Posterior cingulate gyrus (tissue), 11 donors: ENCODE measurements around the gene NKIRAS1.
A peak's percentile ranks its signal among the peaks of the same experiment; 100 is the strongest.
"Not testable (repeated sequence)": the region's sequence is repeated elsewhere in the genome, so short reads cannot be mapped to it uniquely, and the experiment has no call there.

Source experiments
- DNase-seq, 10 donors: peaks; one replicate each; pipeline versions ENCODE4 v3.0.0 to v3.0.0-alpha.2; 2020 to 2021; ENCODE audit warnings: mixed read lengths in 3 of 10
- intact Hi-C: fragments of 100-400 bp; cut with DNase I; formaldehyde crosslinking; loops from one replicate; pipeline ENCODE4 v1.15.1; 2023

The NKIRAS1 gene

DNA sequence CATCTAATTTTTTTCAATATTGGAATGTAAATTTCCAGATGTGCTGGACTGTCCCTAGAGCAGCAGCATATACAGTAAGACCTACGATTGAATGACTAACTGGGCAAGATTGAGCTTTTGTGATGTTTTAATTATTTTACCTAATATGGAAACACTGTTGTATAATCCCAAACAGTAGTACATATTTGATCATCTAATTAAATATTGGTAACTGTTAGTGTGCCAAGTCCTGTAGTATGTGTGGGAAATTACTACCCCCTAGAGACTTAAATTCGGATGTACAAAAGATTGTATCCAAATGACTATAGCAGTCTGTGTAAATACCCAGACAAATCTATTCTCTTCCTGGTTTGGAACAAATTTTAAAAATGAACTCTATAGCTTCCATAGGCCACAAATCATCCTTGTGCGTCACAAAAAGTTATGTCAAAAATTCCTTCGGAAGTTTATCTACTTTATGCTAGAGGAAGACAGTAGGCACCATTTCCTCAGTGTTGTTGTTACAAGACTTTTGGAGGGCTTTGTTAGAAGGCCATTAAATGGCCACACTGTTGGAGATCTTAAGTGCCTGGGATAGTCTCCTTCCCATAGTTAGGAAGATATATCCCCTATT, 41.6 kb downstream of the NKIRAS1 start:
- intact Hi-C loops, result no loop called here
- no peak for DNase-seq

DNA sequence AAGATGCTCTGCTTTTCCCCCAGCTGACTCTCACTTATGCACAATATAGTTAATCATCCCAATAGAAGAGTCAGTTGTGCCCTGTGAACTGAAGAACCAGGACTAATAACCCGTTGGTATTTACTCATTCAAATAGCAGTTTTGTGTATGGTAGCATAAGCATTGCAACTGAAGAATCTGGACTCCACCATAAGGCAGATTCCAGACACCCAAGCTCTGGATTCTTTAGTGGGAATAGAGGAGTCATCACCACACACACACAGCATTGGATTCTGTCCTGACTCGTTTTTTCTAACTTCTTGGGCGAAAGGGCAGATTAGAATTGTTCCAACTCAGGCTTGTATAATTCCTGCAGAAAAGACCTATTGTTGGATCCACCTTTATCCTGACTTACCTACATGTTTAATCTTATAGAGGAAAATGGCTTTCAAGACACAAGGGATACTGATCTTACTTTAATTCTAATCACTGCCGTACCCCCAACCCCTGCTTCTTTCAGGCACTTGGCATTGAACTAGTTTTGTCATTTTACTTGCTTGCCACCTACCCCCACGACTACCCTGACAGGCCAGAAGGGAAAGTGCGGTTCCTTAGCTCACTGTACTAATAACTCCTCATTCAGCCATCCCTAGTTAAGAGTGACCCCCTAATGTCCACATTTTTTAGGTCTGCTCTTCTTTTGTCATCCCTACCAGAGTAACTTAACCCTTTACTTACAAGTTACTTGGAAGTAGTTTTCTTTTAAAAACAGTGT, 42.3 kb downstream of the NKIRAS1 start:
- DNase-seq, result no peak
- intact Hi-C loops, result no loop called here

DNA sequence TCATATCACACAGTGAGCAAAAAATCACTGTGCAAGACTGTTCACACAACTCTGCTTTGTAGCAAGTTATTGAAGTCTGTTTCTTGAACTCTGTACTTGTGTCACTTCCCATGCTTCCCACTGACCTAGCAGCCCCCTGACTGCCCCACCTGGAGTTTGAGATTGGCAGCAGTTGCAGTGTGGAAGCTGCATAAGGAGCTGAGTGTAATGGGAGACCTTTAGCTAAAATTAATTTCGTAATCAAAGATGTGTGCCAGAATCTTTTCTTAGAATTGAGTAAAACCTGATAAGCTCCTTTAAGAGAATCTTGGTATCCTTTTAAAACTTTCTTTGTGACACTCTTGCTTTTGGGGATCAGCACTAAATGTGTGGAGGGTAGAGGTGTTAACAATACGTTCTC, 42.8 kb downstream of the NKIRAS1 start:
- intact Hi-C loops, result no loop called here
- DNase-seq, result no peak

DNA sequence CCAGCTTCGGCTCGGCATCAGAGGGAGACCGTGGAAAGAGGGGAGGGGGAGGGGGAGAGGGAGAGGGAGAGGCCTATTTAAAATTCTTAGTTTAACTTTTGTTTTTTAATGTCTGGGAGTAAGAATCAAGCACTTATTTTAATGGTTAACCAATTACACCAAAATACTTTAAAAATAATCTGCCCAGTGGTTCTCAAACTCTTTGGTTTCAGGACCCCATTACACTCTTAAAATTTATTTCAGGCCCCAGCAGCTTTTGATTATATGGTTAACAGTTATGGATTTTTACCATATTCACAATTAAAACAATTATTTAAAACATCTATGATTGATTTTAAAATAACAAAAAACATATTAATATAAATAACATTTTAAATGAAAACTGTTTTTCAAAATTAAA, 44.5 kb downstream of the NKIRAS1 start:
- intact Hi-C loops, result no loop called here
- no peak for DNase-seq

DNA sequence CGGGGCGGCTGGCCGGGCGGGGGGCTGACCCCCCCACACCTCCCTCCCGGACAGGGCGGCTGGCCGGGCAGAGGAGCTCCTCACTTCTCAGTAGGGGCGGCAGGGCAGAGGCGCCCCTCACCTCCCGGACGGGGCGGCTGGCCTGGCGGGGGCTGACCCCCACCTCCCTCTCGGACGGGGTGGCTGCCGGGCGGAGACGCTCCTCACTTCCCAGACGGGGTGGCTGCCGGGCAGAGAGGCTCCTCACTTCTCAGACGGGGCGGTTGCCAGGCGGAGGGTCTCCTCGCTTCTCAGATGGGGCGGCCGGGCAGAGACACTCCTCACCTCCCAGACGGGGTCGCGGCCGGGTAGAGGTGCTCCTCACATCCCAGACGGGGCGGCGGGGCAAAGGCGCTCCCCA, 45.4 kb downstream of the NKIRAS1 start:
- intact Hi-C loops, DNase-seq: not testable (repeated sequence)

DNA sequence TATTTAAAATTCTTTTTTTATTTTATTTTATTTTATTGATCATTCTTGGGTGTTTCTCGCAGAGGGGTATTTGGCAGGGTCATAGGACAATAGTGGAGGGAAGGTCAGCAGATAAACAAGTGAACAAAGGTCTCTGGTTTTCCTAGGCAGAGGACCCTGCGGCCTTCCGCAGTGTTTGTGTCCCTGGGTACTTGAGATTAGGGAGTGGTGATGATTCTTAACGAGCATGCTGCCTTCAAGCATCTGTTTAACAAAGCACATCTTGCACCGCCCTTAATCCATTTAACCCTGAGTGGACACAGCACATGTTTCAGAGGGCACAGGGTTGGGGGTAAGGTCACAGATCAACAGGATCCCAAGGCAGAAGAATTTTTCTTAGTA, 46.1 kb downstream of the NKIRAS1 start:
- intact Hi-C loops, DNase-seq: not testable (repeated sequence)

DNA sequence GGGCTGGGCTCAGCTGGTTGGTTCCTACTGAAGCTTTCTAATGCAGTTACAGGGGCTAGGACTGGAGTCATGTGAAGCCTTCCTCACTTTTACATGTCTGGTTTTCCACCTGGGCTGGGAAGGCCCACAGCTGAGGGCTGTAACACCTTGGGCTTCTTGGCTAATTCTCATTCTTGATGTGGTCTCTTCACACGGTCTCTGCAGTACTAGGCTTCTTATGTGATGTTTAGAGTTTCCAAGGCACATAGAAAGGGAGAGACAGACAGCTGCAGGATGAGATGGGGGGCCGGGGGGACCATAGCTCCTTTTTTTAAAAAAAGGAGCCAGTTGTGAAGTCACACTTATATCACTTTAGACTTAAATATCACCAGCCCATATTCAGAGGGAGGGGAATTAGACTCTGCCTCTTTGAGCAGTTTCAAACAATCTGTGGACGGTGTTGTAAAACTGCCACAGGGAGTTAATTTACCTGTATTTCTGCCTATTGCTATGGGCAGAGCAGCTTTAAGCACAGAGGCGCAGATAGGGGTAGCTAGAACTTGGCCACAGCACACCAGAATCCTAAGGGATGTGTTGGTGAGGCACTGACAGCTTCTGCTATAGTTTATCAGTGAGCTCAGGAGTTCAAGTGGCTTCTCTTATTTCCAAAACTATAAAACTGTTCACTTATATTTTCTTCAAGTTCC, 46.7 kb downstream of the NKIRAS1 start:
- intact Hi-C loops, result no loop called here
- DNase-seq, result no peak

DNA sequence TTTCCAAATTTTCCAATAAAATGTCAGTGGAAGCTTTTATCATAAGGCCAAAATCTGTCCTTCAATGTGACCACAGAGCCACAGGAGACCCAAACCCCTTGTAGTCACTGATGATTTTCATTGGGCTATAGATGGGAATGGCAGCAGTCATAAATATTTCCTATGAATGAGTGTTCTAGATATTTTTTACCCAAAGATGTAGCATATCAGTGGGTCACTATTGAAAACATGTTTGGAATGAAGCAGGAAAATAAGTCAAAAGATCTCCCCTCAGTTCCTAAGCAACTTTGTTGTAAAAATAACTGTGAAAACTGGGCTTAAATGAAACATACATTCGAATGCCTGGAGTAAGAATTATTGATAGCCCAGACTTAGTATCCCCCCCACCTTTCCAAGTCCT, 49.0 kb downstream of the NKIRAS1 start:
- intact Hi-C loops, result no loop called here
- no peak for DNase-seq

DNA sequence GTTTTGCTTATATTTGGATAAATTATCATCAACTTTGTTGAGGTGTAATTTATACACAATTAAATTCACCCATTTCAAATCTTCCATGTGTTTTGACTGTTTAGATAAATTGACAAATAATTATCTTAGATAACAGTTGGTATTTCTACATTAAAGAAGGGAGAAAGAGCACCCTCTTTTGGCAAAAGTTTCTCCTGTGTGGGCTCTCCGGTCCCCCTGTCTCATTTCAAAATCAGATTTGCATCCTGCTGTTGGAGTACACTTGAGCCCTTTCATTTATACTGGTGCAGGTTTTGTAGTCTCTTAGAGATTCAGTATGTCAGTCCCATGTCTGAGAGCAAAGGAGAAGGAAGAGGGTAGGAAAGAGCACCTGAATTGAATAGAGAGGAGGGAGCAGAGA, 49.4 kb downstream of the NKIRAS1 start:
- no peak for DNase-seq
- intact Hi-C loops, result no loop called here

DNA sequence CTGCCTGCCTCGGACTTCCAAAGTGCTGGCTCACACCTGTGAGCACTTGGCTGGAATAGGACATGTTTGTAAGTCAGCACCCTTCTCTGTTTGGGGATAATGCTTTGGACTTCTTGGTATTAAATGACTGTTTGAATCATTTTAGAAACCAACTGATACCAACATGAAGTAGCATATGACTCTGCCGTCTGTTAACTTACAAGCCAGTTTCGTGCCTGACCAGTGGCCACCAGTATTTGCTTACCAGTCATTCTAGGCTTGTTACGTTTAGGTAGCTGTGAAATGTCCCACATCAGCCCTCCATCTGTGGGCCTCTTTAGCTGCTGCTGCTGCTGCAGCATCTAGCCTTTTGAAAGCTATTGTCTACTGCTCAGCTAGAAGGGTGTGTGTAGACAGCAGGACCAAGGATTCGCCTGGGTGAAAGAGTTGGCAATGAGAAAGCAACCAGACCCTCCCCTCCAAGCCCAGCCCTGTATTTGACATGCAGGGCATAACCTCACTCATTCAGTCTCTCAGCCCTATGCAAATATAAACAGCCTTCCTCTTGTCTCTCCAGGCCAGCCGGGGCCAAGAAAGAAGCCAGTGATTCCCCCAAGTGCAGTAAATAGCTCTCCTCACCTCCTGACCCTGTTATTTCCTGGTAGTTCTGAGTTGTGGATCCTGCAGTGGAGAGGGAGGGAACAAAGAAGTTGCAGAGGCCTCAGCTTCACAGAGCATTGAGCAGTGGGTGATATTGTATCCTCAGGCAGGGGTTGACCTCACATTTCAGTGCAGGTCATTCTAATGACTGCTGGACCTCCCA, 51.0 kb downstream of the NKIRAS1 start:
- DNase-seq, result peak in 4 of 10 donors; percentile 23 to 88 (median 34)
- intact Hi-C loops, result no loop called here

DNA sequence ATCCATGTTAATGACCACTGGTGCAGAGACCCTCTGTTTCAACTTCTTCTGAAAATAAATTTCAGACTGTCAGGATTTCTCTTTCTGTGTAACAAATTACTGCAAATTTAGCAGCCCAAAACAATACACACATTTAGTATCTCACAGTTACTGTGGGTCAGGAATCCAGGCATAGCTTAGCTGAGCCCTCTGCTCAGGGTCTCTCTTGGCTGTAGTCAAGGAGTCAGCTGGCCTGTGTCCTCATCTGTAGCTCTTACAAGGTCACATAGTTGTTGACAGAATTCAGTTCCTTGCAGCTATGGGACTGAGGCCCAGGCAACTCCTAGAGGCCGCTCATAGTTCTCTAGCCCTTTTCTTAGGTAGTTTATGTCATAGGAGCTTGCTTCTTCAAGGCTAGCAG, 51.9 kb downstream of the NKIRAS1 start:
- intact Hi-C loops, result no loop called here
- no peak for DNase-seq

DNA sequence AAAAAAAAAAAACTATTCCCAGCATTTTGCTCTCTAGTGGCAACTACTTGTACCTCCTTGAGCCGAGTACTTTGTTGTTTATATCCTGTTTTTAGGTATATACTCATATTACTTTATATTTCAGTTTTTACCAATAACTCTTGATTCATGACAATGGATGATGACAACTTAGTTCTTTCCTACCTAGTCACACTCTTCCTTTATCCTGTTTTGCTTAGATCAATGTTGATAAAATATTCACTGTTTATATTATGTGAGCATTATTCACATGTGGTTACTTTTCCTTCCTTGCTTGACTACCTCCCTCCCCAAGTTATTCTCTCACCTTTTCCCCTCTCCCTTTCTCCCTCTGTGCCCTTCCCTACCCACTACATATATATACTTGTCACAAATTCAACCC, 53.7 kb downstream of the NKIRAS1 start:
- no peak for DNase-seq
- intact Hi-C loops, result no loop called here

DNA sequence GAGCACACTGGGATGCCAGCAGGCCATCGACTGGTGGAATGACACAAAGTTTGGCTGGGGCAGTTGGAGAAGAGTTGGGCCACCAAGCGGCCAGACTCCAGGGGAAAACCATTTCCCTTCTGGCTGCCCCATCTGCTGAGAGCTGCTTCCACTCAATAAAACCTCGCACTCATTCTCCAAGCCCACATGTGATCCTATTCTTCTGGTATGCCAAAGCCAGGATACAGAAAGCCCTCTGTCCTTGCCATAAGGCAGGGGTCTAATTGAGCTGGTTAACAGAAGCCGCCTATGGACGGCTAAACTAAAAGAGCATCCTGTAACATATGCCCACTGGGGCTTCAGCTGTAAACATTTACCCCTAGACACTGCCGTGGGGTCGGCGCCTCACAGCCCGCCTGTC, 55.1 kb downstream of the NKIRAS1 start:
- DNase-seq, result no peak
- intact Hi-C loops, result no loop called here

DNA sequence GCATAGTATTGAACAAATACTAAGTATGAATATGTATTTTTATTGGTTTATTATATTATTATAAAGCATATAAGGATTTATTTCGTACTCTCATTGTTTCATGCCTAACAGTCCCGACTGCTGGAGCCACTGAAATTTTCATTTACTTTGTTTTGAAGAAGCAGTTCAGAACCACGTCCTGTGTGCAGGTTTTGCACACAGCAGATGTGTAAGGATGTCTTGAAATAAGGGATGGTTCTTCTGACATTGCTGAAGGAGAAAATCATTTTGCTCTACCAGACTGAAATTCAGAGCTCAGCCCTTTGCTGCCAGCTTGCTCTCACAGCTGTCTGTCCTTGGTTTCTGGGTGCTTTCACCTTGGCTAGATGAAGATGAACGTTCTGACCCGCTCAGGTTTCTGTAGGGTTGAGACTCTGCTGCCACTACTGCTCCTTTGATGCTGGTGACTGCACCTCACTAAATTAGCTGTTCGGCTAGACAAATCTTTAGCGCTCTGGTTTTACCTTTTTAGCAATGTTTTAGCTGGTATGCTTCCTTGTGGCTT, 56.9 kb downstream of the NKIRAS1 start:
- intact Hi-C loops, result no loop called here
- DNase-seq, result no peak

DNA sequence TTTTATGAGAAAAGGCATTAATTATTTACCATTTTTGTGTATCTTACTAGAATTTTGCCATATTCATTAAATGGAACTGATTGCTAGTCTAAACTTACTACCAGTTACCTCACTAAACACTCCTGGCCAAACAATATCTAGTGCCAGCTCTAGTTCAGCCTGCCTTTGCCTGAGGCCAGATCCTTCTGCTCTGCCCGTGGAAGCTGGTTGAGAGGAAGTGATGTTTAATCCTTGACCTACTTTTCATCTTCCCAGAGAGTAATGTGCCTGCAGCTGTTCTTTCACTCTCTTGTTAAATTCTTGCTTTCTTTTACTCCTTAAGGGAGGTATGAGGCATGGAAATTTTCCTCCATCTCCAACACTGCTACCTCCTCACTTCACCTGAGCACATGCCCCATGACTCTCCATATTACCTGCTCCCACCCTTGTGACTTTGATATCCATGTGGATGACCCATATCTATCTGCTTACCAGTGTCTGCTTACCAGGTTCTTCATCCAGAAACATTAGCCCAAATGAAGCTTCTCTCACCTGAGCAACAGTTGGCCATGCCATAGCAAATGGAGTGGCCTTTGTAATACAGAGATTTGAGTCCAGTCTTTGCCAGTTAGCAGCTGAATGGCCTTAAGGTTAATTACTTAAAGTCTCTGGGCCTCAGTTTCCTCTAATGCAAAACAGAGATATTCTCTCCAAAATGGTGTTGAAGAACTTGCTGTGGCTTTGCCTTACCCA, 57.6 kb downstream of the NKIRAS1 start:
- intact Hi-C loops, result no loop called here
- no peak for DNase-seq

DNA sequence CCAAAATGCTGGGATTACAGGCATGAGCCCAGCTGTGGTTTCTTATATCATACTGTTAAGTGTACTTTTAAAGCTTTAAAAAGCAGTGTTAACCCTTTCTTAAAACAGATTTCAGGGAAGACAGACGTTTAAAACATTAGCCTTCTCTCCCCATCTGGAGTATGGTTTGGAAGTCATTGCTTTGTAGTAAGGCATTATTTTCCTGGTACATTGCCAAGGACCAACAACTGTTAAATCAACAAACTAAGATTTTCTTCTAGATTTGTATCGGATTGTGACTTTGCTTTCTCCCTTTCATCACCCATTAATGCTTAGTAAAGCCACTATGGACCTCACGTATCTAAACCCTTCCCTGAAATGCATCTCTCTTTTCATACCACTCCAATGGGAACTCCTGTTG, 60.5 kb downstream of the NKIRAS1 start:
- intact Hi-C loops, result no loop called here
- no peak for DNase-seq

DNA sequence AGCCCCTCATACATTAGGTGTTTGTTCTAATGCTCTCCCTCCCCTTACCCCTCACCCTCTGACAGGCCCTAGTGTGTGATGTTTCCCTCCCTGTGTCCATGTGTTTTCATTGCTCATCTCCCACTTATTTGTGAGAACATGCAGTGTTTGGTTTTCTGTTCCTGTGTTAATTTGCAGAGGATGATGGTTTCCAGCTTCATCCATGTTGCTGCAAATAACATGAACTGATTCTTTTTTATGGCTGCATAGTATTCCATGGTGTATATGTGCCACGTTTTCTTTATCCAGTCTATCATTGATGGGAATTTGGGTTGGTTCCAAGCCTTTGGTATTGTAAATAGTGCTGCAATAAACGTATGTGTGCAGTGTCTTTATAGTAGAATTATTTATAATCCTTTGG, 67.3 kb downstream of the NKIRAS1 start:
- DNase-seq, intact Hi-C loops: not testable (repeated sequence)

DNA sequence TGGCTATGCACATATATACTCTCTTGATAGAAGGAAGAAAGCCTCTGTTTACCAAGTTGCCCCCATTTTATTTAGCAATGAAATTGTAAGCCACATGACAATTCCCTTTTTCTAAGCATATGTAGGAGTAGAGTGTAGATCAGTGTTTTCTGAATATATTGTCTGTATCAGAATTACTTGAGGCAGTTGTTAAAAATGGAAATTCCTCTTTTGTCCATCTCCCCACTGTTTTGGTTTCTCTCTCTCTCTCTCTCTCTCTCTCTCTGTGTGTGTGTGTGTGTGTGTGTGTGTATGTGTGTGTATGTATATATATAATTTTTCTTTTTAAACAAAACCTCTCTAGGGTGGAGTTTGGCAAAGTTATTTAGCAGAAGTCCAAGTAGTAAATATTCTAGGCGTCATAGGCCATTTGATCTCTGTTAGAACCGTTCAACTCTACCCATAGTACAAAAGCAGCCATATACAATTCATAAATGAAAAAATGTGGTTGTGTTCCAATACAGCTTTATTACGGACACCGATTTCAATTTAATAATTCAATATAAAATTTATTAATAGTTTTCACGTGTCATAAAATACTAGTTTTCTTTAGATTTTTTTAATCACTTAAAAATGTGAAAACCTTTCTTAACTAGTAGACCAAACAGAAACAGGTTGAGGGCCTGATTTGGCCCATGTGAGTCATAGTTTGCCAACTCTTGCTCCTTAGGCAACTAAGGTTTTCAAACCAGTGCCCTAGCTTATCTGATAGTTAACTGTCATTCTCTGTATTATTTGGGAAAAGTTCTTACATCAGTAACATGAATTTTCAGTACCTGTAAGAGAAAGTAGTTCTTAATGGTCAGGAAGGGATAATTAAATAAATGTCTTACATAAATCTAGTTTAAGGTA, 71.2 kb downstream of the NKIRAS1 start:
- no peak for DNase-seq
- intact Hi-C loops, result no loop called here

DNA sequence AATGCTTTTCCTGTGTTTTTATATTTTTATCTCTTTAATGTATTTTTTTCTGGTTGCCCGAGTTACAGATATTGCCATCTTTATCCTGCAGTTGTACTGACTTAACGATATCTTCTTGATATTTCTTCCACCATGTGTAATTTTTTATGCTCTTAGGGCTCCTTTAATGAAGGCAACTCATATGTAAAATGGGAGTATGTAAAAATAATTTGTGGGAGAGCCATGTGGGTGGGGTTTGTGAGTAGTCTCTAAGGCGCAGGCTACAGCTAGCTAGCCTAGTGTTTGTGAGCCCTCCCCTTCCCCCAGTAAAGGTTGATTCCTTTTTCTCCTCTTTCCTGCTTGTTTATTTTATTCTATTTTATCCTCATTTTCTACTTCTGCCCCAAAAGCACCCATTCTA, 72.9 kb downstream of the NKIRAS1 start:
- intact Hi-C loops, result no loop called here
- DNase-seq, result no peak
